Mucosa of descending colon (tissue), 3 donors: Measurements from ENCODE around the gene YRDC. TPM values are rescaled to one million over a fixed set of nuclear protein-coding genes. Genes with fewer than 3 reads are reported as not detected.

Source experiments
- ATAC-seq: fragments of 200-7000 bp; cut with Tn5 transposase; one replicate; pipeline ENCODE4 v1.9.1; 2020; ENCODE audit warnings: mild to moderate bottlenecking, moderate library complexity
- DNase-seq, 3 donors: peaks; one replicate each; pipeline ENCODE4 v3.0.0-alpha.2; 2020
- H3K36me3 ChIP-seq: fragments of 200-600 bp; one replicate; pipeline ENCODE4 v1.8.0; 2021; ENCODE audit warnings: low read depth, mild to moderate bottlenecking
- H3K4me1 ChIP-seq: fragments of 200-600 bp; one replicate; pipeline ENCODE4 v1.8.0; 2021; ENCODE audit warnings: low read depth, mild to moderate bottlenecking
- H3K4me3 ChIP-seq: fragments of 200-600 bp; one replicate; pipeline ENCODE4 v1.8.0; 2021; ENCODE audit warnings: mild to moderate bottlenecking
- H3K9me3 ChIP-seq: fragments of 200-600 bp; one replicate; pipeline ENCODE4 v1.8.0; 2021; ENCODE audit warnings: mild to moderate bottlenecking
- CTCF ChIP-seq: fragments of 200-600 bp; IDR thresholded peaks from one replicate; pipeline ENCODE4 v1.8.0; 2022; ENCODE audit warnings: antibody characterized with exemption, mild to moderate bottlenecking
- intact Hi-C, 2 donors: fragments of 100-400 bp; cut with DNase I in 1 of 2; cut with micrococcal nuclease in 1 of 2; formaldehyde crosslinking; loops; one replicate each; pipeline versions ENCODE4 v1.11.0 to v1.11.1; 2022; cut with DNase I, micrococcal nuclease
- total RNA-seq, 3 donors: library from RNA; stranded (reverse); fragmentation: NEBNext Ultra II Directional in 2 of 3; extraction: Animal tissue kit (Norgen Biotek cat#: 25700) in 2 of 3; gene quantifications; one replicate each; pipeline versions ENCODE4 v1.2.1 to v1.2.4, GENCODE V29; 2021 to 2023
- donor health status: DM: no; HTN: no; CAD: no; lungs with moderate emphysema.
- donor health status: DM: no; HTN: no; CAD: no.
- donor health status: DM: no; HTN: yes; CAD: no.

Gene YRDC
- total RNA-seq, 3 donors from 2014 or later = 13.3 to 13.9 (median 13.4) TPM

- no peaks in the 10 kb centered on the region for H3K9me3 ChIP-seq
- H3K4me3 ChIP-seq = no peak overlapping the region
- H3K36me3 ChIP-seq = no peaks in the 10 kb centered on the region
- no peak for TF ChIP-seq CTCF
- intact Hi-C loops = no loop called here
- no peaks in the 10 kb centered on the region for H3K4me1 ChIP-seq
- ATAC-seq (peak; percentile 73), DNase-seq (peak in 2 of 3 donors; percentile 57 to 70)
Observed at GRCh38 chr1:37764414-37764825, 43.6 kb downstream of the YRDC start.

- no peaks in the 10 kb centered on the region for H3K9me3 ChIP-seq
- ATAC-seq = no peak
Observed at GRCh38 chr1:37763791-37764413, 44.1 kb downstream of the YRDC start.

GRCh38 chr1:37762516-37762915, 45.5 kb downstream of the YRDC start:
- intact Hi-C loops = no loop called here

More at GRCh38 chr1:37763791-37764413, 44.1 kb downstream of the YRDC start:
- TF ChIP-seq CTCF = no peak
- DNase-seq = no peak
- intact Hi-C loops = no loop called here
- Histone ChIP-seq H3K4me1 (no peaks in the 10 kb centered on the region), H3K4me3 (no peak overlapping the region), H3K36me3 (no peaks in the 10 kb centered on the region)

DNA sequence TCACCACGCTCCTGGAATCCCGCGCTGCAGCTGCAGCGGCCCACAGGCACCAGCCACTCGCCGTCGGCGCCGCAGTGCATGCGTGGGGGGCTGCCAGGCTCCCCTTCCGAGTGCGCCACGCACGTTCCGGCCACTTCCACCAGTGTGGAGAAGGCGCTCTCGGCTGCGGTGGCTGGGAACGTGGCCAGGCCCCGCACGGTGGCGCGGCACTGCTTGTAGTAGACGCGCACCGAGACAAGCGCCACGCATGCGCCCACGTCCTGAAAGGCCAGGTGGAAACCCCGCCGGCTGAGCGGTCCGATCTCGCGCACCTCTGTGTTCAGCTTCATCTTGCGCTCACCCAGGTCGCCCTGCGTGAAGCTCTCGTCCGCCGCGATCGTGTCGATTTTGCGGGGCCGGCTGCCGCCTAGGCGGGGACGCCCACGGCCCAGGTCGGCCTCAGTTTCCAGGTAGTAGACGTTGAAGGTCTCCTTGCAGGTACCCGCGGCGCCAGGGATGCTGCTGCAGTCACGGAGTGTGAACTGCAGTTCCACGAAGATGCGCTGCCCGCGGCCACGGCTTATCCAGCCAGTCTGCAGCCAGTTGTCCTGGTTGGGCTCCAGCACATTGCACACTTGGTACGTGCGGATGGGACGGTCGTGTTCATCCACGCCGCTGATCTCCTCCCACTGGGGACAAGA, 46.5 kb downstream of the YRDC start:
- no peaks in the 10 kb centered on the region for H3K36me3 ChIP-seq
- H3K4me3 ChIP-seq = no peak overlapping the region
- H3K9me3 ChIP-seq = no peaks in the 10 kb centered on the region
- DNase-seq (no peak), ATAC-seq (no peak)
- no peaks in the 10 kb centered on the region for H3K4me1 ChIP-seq
- TF ChIP-seq CTCF = no peak
- intact Hi-C loops = no loop called here

More at GRCh38 chr1:37762516-37762915, 45.5 kb downstream of the YRDC start:
- Histone ChIP-seq H3K4me3 (no peak overlapping the region), H3K4me1 (no peaks in the 10 kb centered on the region), H3K36me3 (no peaks in the 10 kb centered on the region), H3K9me3 (no peaks in the 10 kb centered on the region)
- TF ChIP-seq CTCF = no peak
- DNase-seq = no peak
- ATAC-seq = no peak

- H3K36me3 ChIP-seq = no peaks in the 10 kb centered on the region
- H3K9me3 ChIP-seq = no peaks in the 10 kb centered on the region
- H3K4me1 ChIP-seq = no peaks in the 10 kb centered on the region
- ATAC-seq (no peak), DNase-seq (no peak)
- no peak overlapping the region for H3K4me3 ChIP-seq
- TF ChIP-seq CTCF = no peak
- intact Hi-C loops = no loop called here
Observed at GRCh38 chr1:37759451-37759850, 48.6 kb downstream of the YRDC start.
